Smooth muscle cell (in vitro differentiated cells): ENCODE results near the gene SLC6A2. TPM values are rescaled to one million over a fixed set of nuclear protein-coding genes. Genes with fewer than 3 reads are reported as not detected.

Source experiments
- DNase-seq: peaks from one replicate; lab custom pipeline; 2025; ENCODE audit not compliant: unreplicated experiment; lab: John Stamatoyannopoulos, UW
- H2AFZ ChIP-seq: fragments of 200-600 bp; sonication (generic); 2 replicates; pipeline ENCODE4 v1.6.0; 2016; ENCODE audit warnings: antibody characterized with exemption, low read depth, mild to moderate bottlenecking
- H3F3A ChIP-seq: fragments of 200-600 bp; sonication (generic); 2 replicates; pipeline ENCODE4 v1.6.0; 2017; ENCODE audit warnings: antibody characterized with exemption, low read depth
- H3K27ac ChIP-seq: fragments of 200-600 bp; sonication (generic); 2 replicates; pipeline ENCODE4 v1.5.1; 2016; ENCODE audit warnings: low read depth, mild to moderate bottlenecking
- H3K27me3 ChIP-seq: fragments of 200-600 bp; sonication (generic); 2 replicates; pipeline ENCODE4 v1.6.1; 2016; ENCODE audit warnings: low read depth, mild to moderate bottlenecking
- H3K36me3 ChIP-seq: fragments of 200-600 bp; sonication (generic); 2 replicates; pipeline ENCODE4 v1.5.1; 2016; ENCODE audit warnings: low read depth
- H3K4me1 ChIP-seq: fragments of 200-600 bp; sonication (generic); 2 replicates; pipeline ENCODE4 v1.5.1; 2016; ENCODE audit warnings: low read depth
- H3K4me2 ChIP-seq: fragments of 200-600 bp; sonication (generic); 2 replicates; pipeline ENCODE4 v1.6.0; 2016; ENCODE audit warnings: mild to moderate bottlenecking
- H3K4me3 ChIP-seq: fragments of 200-600 bp; sonication (generic); 2 replicates; pipeline ENCODE4 v1.5.1; 2016; ENCODE audit warnings: mild to moderate bottlenecking
- H3K79me2 ChIP-seq: fragments of 200-600 bp; sonication (generic); 2 replicates; pipeline ENCODE4 v1.6.0; 2016; ENCODE audit warnings: low read depth, mild to moderate bottlenecking
- H3K9ac ChIP-seq: fragments of 200-600 bp; sonication (generic); 2 replicates; pipeline ENCODE4 v1.6.0; 2016; ENCODE audit warnings: low read depth
- H3K9me3 ChIP-seq: fragments of 200-600 bp; sonication (generic); replicated peaks from 2 replicates; pipeline ENCODE4 v1.5.1; 2016; ENCODE audit warnings: low read depth
- H4K20me1 ChIP-seq: fragments of 200-600 bp; sonication (generic); 2 replicates; pipeline ENCODE4 v1.6.0; 2016; ENCODE audit warnings: low read depth
- CTCF ChIP-seq: fragments of 200-600 bp; sonication (generic); IDR thresholded peaks from 2 replicates; pipeline ENCODE4 v1.5.1; 2017; ENCODE audit warnings: borderline replicate concordance, mild to moderate bottlenecking, antibody characterized with exemption; ENCODE audit not compliant: insufficient read depth, poor library complexity, severe bottlenecking
- WGBS: methylation state at CpG from one replicate; pipeline ENCODE4 v1.1.7; 2016; ENCODE audit warnings: low lambda C conversion rate; 5-methylcytosine and 5-hydroxymethylcytosine counted together
- polyA plus RNA-seq: library from polyadenylated mRNA; unstranded; fragments of >200 nt; fragmentation: Nextera tagmentation; extraction: Ambion mirVana; gene quantifications from 2 replicates; pipeline ENCODE4 v1.2.1, GENCODE V29; 2016
- total RNA-seq: library from RNA; depleted of rRNA; stranded (reverse); fragments of >200 nt; gene quantifications from 2 replicates; pipeline ENCODE4 v1.2.3, GENCODE V29; 2014

The SLC6A2 gene
- total and polyA plus RNA-seq, 2 experiments from 2014 or later = 0.22 to 0.33 TPM

GRCh38 chr16:55700067-55700466, 44.3 kb downstream of the SLC6A2 start:
- H3K4me3 ChIP-seq = no peak overlapping the region
- WGBS = 92% methylated on average over 10 of the region's 10 CpGs
- no peaks in the 10 kb centered on the region for H3K4me1 ChIP-seq
- no peaks in the 10 kb centered on the region for H3K79me2 ChIP-seq
- peaks cover 8% of the 10 kb centered on the region for H3K27me3 ChIP-seq
- no peak for TF ChIP-seq CTCF
- no peaks in the 10 kb centered on the region for H3K36me3 ChIP-seq
- no peak overlapping the region for H3K27ac ChIP-seq
- H3K4me2 ChIP-seq = no peak overlapping the region
- no peak overlapping the region for H3K9ac ChIP-seq
- DNase-seq = no peak
- H4K20me1 ChIP-seq = no peaks in the 10 kb centered on the region
- no peak overlapping the region for H2AFZ ChIP-seq
- no peaks in the 10 kb centered on the region for H3K9me3 ChIP-seq
- no peaks in the 10 kb centered on the region for H3F3A ChIP-seq

GRCh38 chr16:55700961-55701360, 45.2 kb downstream of the SLC6A2 start:
- Histone ChIP-seq H2AFZ (no peak overlapping the region), H3K36me3 (no peaks in the 10 kb centered on the region), H3K4me2 (no peak overlapping the region), H3K4me1 (no peaks in the 10 kb centered on the region), H3K9me3 (no peaks in the 10 kb centered on the region), H3K9ac (no peak overlapping the region), H4K20me1 (no peaks in the 10 kb centered on the region), H3K27ac (no peak overlapping the region), H3K27me3 (peaks cover 16% of the 10 kb centered on the region), H3F3A (no peaks in the 10 kb centered on the region), H3K4me3 (no peak overlapping the region), H3K79me2 (no peaks in the 10 kb centered on the region)
- WGBS = 83% methylated on average over 3 of the region's 3 CpGs
- DNase-seq = no peak
- no peak for TF ChIP-seq CTCF

DNA sequence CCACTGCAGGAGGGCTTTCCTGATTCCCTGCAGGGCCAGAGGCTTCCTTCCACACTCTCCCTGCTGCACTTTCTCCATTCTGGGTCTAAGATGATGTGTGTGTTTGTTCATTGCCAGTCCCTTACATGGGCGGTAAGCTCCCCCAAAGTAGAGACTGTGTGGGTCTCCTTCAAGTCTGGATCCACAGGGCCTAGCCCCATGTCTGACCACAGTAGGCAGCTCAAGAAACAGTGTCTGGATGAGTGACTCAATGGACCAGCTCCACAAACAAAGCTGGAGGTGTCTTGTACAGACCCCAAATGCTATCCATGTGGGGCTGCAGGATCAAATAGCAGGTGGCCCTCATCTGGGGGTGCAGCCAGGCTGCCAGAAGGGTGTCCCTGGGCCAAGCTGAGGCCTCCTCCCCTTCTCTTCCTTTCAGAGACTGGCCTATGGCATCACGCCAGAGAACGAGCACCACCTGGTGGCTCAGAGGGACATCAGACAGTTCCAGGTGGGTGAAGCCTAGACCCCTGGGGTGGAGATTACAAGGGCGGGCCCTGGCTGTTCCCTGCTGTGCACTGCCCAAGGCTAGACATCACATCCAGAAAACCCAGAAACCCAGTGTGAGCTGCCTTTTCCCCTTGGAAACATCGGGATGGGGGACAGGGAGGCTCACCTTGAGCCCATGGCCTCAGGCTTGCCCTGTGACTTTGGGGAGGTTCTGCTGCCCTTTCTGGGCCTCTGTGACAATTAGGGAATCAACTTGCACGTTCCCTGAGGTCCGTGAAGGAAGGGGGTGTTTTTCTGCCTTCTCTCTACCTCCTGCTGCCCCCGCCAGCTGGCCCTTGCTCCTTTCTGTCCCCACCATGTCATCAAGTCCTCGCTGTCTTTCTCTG, 45.9 kb downstream of the SLC6A2 start:
- WGBS = 71% methylated on average over 9 of the region's 9 CpGs
- Histone ChIP-seq H3K4me2 (no peak overlapping the region), H3K36me3 (no peaks in the 10 kb centered on the region), H2AFZ (no peak overlapping the region), H3K27ac (no peak overlapping the region), H3K9ac (no peak overlapping the region), H3K27me3 (peaks cover 23% of the 10 kb centered on the region), H4K20me1 (no peaks in the 10 kb centered on the region), H3K79me2 (no peaks in the 10 kb centered on the region), H3K4me3 (no peak overlapping the region), H3F3A (no peaks in the 10 kb centered on the region), H3K9me3 (no peaks in the 10 kb centered on the region), H3K4me1 (no peaks in the 10 kb centered on the region)
- no peak for DNase-seq
- TF ChIP-seq CTCF = peak; percentile 49
